Ascending aorta (tissue), 2 donors: Measurements from ENCODE around the gene GAD1. TPM values are rescaled to one million over a fixed set of nuclear protein-coding genes. Genes with fewer than 3 reads are reported as not detected.

ENCODE experiments used
- DNase-seq, 2 donors: peaks; one replicate each; pipeline ENCODE4 v3.0.0-alpha.2; 2019; ENCODE audit warnings: low spot score in 2 of 2
- H3K27ac ChIP-seq, 2 donors: fragments of 200-600 bp; sonication (generic); one replicate each; pipeline ENCODE4 v1.5.1; 2016 to 2017; ENCODE audit warnings: mild to moderate bottlenecking in 1 of 2
- H3K27me3 ChIP-seq: fragments of 200-600 bp; sonication (generic); one replicate; pipeline ENCODE4 v1.5.1; 2017
- H3K36me3 ChIP-seq, 2 donors: fragments of 200-600 bp; sonication (generic); one replicate each; pipeline ENCODE4 v1.5.1; 2016
- H3K4me1 ChIP-seq, 2 donors: fragments of 200-600 bp; sonication (generic); one replicate each; pipeline ENCODE4 v1.5.1; 2016 to 2017; ENCODE audit warnings: mild to moderate bottlenecking in 1 of 2
- H3K4me3 ChIP-seq, 2 donors: fragments of 200-600 bp; sonication (generic); one replicate each; pipeline ENCODE4 v1.5.1; 2016 to 2017; ENCODE audit warnings: mild to moderate bottlenecking in 1 of 2
- H3K9me3 ChIP-seq, 2 donors: fragments of 200-600 bp; sonication (generic); one replicate each; pipeline ENCODE4 v1.5.1; 2016
- CTCF ChIP-seq, 3 experiments: fragments of 200-600 bp in 2 of 3; fragments of 450-650 bp in 1 of 3; sonication (generic) in 2 of 3; IDR thresholded peaks; one replicate each; pipeline ENCODE4 v1.5.1; 2016 to 2019; ENCODE audit warnings: antibody characterized with exemption in 3 of 3, mild to moderate bottlenecking in 1 of 3, moderate library complexity in 1 of 3
- intact Hi-C: fragments of 100-400 bp; cut with DNase I; formaldehyde crosslinking; loops from one replicate; pipeline ENCODE4 v1.15.1; 2023
- total RNA-seq: library from RNA; depleted of rRNA; stranded (reverse); fragments of >200 nt; gene quantifications from one replicate; pipeline ENCODE4 v1.1.0, GENCODE V29; 2016

Gene GAD1
- total RNA-seq, 1 donor from 2014 or later: 0.96 TPM

DNA sequence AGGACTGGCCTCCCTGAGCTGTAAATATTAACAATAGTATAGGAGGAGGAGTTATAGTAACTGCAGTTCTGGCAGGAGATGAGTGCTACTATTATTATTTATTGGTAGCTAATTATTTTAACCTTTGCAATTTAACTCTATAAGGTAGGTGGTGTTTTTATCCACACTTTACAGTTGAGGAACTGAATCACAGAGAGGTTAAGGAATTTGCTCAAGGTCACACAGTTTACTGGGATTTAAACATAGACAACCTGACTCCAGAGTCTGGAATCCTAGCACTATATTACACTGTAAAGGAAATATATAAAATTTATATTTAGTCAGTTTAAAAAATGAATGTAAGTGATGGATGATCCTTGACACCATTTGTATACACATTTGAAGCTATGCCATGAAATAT, 44.4 kb upstream of the GAD1 start:
- no peak overlapping the region for H3K27ac ChIP-seq
- no peaks in the 10 kb centered on the region for H3K36me3 ChIP-seq
- no peak overlapping the region for H3K4me3 ChIP-seq
- H3K27me3 ChIP-seq: no peaks in the 10 kb centered on the region
- no peak for DNase-seq
- H3K4me1 ChIP-seq: no peaks in the 10 kb centered on the region
- intact Hi-C loops: loop anchor here (5.0 kb wide), 1 partner anchor 55 kb away; the partner anchor contains the start of gene SP5
- TF ChIP-seq CTCF (IDR thresholded peaks at IDR 0.05): no peak
- no peaks in the 10 kb centered on the region for H3K9me3 ChIP-seq

DNA sequence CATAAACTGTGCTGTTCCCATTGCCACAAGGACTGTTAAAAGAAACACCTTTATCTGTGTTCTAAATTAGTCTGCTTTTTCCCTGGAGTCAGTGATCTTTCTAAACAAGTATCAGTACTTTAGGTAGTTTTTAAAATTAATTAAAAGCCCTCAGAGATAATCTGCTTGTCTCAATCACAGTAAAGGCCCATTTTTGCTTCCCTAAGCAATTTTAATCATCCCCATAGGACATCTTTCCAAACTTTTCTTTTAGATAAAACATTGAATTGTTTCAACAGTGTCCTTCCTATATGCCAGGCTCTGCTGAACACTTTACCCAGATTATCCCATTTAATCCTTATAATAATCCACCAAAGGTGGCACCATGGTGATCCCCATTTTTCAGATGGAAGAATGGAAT, 42.6 kb upstream of the GAD1 start:
- H3K4me1 ChIP-seq: no peaks in the 10 kb centered on the region
- TF ChIP-seq CTCF (IDR thresholded peaks at IDR 0.05): no peak
- H3K36me3 ChIP-seq: no peaks in the 10 kb centered on the region
- no peaks in the 10 kb centered on the region for H3K27me3 ChIP-seq
- H3K27ac ChIP-seq: no peak overlapping the region
- no peak for DNase-seq
- no peak overlapping the region for H3K4me3 ChIP-seq
- intact Hi-C loops: loop anchor here (5.0 kb wide), 1 partner anchor 57 kb away; the partner anchor contains the start of gene SP5
- no peaks in the 10 kb centered on the region for H3K9me3 ChIP-seq

DNA sequence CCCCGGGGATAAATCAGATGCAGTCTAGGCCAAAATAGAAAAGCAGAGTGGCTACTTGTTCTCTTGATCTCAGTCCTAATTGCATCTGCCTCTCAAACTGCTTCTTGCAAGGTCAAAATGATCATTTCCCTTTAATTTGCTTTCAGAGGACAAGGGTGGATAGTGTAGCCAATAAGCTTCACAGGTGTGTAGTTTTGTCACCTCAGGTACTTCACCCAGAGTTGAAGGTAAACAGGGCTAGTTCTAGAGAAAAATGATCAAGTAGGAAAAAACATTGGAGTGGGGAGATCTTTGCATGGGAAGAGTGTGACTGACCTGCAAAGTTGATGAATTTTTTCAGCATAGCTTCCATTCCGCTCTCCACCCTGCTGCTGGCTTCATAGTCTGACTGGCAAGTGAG, 37.8 kb upstream of the GAD1 start:
- Histone ChIP-seq H3K27me3 (no peaks in the 10 kb centered on the region), H3K9me3 (no peaks in the 10 kb centered on the region), H3K4me3 (no peak overlapping the region), H3K4me1 (no peaks in the 10 kb centered on the region), H3K36me3 (no peaks in the 10 kb centered on the region), H3K27ac (no peak overlapping the region)
- TF ChIP-seq CTCF (IDR thresholded peaks at IDR 0.05): no peak
- intact Hi-C loops: no loop called here
- no peak for DNase-seq

- no peak for TF ChIP-seq CTCF (IDR thresholded peaks at IDR 0.05)
- no peak for DNase-seq
- H3K36me3 ChIP-seq: no peaks in the 10 kb centered on the region
- no peaks in the 10 kb centered on the region for H3K4me1 ChIP-seq
- H3K27me3 ChIP-seq: no peaks in the 10 kb centered on the region
- H3K9me3 ChIP-seq: no peaks in the 10 kb centered on the region
- no peak overlapping the region for H3K4me3 ChIP-seq
- intact Hi-C loops: no loop called here
- no peak overlapping the region for H3K27ac ChIP-seq
These were observed 37.4 kb upstream of the GAD1 start for GRCh38 chr2:170779304-170779703.

DNA sequence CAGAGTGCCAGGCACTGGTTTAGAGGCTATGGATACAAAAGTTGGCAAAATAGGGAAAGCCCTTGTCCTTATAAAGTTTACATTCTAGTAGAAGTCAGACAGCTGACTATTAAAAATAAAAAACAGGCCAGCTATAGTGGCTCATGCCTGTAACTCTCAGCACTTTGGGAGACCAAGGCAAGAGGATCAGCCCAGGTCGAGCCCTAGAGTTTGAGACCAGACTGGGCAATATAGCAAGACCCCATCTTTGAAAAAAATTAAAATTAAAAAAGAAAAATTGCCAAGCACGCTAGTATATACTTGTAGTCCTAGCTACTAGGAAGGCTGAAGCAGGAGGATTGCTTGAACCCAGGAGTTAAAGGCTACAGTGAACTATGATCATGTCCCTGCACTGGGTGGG, 34.0 kb upstream of the GAD1 start:
- H3K4me1 ChIP-seq: no peaks in the 10 kb centered on the region
- H3K27ac ChIP-seq: no peak overlapping the region
- intact Hi-C loops: no loop called here

More for the DNA sequence above, 34.0 kb upstream of the GAD1 start:
- Histone ChIP-seq H3K9me3 (no peaks in the 10 kb centered on the region), H3K27me3 (no peaks in the 10 kb centered on the region), H3K36me3 (no peaks in the 10 kb centered on the region), H3K4me3 (no peak overlapping the region)
- DNase-seq: no peak
- TF ChIP-seq CTCF (IDR thresholded peaks at IDR 0.05): no peak
